Neutrophil (primary cell): ENCODE measurements around the gene FGF12.

Experiments
- H3K27ac ChIP-seq: fragments of 200-600 bp; sonication (generic); 2 replicates; pipeline ENCODE4 v1.5.1; 2016; ENCODE audit warnings: mild to moderate bottlenecking, moderate library complexity
- H3K27me3 ChIP-seq: fragments of 200-600 bp; sonication (generic); 2 replicates; pipeline ENCODE4 v1.6.0; 2016; ENCODE audit warnings: mild to moderate bottlenecking
- H3K36me3 ChIP-seq: fragments of 200-600 bp; sonication (generic); 2 replicates; pipeline ENCODE4 v1.5.1; 2017
- H3K4me1 ChIP-seq, 2 experiments: fragments of 200-600 bp in 1 of 2; sonication (generic) in 1 of 2; 1 replicate in 1 of 2; 2 replicates in 1 of 2; pipeline versions ENCODE4 v1.5.1 to v1.6.1; 2013 to 2016; ENCODE audit warnings: low read depth in 1 of 2, low read length in 1 of 2, mild to moderate bottlenecking in 1 of 2, moderate library complexity in 1 of 2; ENCODE audit not compliant: control insufficient read depth in 1 of 2, insufficient read depth in 1 of 2
- H3K4me3 ChIP-seq, 2 experiments: fragments of 200-600 bp in 1 of 2; sonication (generic) in 1 of 2; 1 replicate in 1 of 2; 2 replicates in 1 of 2; pipeline ENCODE4 v1.5.1; 2013 to 2016; ENCODE audit warnings: low read depth in 1 of 2, low read length in 1 of 2, mild to moderate bottlenecking in 1 of 2, moderate library complexity in 1 of 2
- H3K9me3 ChIP-seq: fragments of 200-600 bp; sonication (generic); 2 replicates; pipeline ENCODE4 v1.5.1; 2016
- TF ChIP-seq, protein P1 (sequence below): fragments of 200-600 bp; sonication (generic); IDR thresholded peaks from 2 replicates; pipeline ENCODE4 v1.5.1; 2016; ENCODE audit warnings: antibody characterized with exemption

FGF12 gene

DNA sequence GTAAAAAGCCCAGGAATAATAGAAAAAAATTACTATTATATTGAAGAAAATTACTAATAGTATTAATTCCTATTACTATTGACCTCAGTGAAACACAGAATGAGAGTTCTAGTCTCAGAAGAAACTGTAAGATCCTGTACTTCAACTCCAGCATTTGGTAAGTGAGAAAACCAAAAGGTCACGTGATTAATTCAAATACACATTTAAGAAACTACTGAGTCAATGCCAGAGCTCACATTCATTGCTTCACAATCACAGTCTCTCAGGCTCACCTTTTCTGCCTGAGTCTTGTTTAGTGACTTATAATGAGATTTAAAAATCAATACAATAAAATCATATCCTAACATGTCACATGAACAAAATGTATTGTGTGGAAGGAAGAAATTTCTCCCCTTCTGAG, 556.1 kb downstream of the FGF12 start:
- Histone ChIP-seq H3K36me3 (no peaks in the 10 kb centered on the region), H3K27ac (no peak overlapping the region), H3K4me1 (no peaks in the 10 kb centered on the region), H3K4me3 (no peak overlapping the region), H3K9me3 (no peaks in the 10 kb centered on the region), H3K27me3 (no peaks in the 10 kb centered on the region)
- TF ChIP-seq, protein P1, sequence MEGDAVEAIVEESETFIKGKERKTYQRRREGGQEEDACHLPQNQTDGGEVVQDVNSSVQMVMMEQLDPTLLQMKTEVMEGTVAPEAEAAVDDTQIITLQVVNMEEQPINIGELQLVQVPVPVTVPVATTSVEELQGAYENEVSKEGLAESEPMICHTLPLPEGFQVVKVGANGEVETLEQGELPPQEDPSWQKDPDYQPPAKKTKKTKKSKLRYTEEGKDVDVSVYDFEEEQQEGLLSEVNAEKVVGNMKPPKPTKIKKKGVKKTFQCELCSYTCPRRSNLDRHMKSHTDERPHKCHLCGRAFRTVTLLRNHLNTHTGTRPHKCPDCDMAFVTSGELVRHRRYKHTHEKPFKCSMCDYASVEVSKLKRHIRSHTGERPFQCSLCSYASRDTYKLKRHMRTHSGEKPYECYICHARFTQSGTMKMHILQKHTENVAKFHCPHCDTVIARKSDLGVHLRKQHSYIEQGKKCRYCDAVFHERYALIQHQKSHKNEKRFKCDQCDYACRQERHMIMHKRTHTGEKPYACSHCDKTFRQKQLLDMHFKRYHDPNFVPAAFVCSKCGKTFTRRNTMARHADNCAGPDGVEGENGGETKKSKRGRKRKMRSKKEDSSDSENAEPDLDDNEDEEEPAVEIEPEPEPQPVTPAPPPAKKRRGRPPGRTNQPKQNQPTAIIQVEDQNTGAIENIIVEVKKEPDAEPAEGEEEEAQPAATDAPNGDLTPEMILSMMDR, result no peak

DNA sequence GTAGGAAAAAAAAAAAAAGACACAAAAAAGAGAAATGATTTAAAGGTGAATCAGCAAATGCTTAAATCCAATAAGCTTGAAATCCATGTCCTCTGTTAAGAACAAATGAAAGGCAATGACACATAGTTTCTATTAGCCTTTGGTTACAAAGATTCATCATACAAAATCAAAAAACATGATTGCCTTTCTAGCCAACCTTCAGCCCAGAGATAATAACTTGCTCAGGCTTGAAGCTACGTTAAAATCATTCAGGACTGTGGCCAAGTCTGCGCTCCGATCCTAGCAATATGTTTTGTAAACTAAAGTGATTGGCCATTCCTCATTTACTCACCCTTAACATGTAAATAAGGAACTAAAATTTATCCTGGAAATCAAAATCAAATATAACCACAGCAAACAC, 556.7 kb downstream of the FGF12 start:
- Histone ChIP-seq H3K4me1 (no peaks in the 10 kb centered on the region), H3K4me3 (no peak overlapping the region), H3K9me3 (no peaks in the 10 kb centered on the region), H3K27me3 (no peaks in the 10 kb centered on the region), H3K27ac (no peak overlapping the region), H3K36me3 (no peaks in the 10 kb centered on the region)
- TF ChIP-seq, protein P1, result no peak

DNA sequence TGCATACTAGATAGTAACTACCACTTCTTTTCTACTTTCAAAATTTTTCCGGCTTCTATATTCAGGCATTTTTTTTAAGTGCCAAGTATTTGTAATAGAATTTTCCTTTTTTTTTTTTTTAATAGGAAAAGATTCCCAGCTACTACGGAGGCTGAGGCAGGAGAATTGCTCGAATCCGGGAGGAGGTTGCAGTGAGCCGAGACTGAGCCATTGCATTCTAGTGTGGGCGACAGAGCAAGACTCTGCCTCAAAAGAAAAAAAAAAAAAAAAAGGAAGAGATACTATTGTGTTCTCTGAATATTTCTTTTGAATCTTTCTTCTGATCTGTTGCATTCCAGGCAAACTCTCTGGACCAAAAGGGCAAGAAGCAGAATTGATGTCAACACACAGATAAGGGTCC, 557.3 kb downstream of the FGF12 start:
- TF ChIP-seq, protein P1, result no peak
- Histone ChIP-seq H3K27me3 (no peaks in the 10 kb centered on the region), H3K4me1 (no peaks in the 10 kb centered on the region), H3K4me3 (no peak overlapping the region), H3K9me3 (no peaks in the 10 kb centered on the region), H3K36me3 (no peaks in the 10 kb centered on the region), H3K27ac (no peak overlapping the region)

DNA sequence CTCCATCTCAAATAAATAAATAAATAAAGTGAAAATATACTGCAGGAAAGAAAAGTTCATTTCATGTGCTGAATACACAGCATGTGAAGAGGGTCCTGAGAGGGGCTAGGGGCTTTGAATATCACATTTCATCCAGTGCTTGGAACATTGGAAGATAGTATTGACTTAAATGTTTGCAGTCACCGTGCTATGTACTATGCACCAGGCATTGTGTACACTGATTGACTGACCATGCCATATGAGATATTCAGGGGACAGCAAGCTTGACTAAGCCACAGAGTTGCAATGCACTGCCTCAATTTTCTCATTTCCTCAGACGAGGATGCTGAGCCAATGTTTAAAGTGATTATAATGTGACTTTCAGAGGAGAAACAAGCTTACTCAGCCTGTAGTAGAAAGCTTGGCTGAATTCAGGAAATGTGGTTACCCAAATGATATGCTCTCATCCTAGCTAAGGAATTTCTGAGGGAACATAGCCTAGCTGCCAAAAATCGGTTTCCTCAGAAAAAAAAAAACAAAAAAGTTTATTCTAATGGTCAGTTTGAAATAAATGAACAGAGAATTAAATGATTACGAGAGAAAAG, 557.9 kb downstream of the FGF12 start:
- Histone ChIP-seq H3K36me3 (no peaks in the 10 kb centered on the region), H3K9me3 (no peaks in the 10 kb centered on the region), H3K27me3 (no peaks in the 10 kb centered on the region), H3K4me3 (no peak overlapping the region), H3K27ac (no peak overlapping the region), H3K4me1 (no peaks in the 10 kb centered on the region)
- TF ChIP-seq, protein P1, result no peak

DNA sequence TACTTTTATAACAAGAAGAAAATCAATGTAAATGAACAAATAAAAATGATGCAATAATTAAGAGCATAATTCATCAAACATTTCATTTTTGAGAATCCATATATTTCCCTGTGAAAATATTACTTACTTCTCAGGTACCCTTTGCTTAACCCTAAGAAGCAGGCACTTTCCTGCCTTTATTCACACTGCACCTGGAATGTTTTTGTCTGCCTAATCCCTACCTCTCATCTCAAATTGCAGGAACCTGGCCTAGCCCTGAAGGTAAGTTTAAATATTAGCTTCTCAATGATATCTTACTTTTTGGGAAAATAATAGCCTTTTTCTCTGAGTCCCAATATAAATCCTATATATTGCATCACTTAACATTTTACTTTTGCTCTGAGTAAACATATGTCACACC, 559.1 kb downstream of the FGF12 start:
- Histone ChIP-seq H3K9me3 (no peaks in the 10 kb centered on the region), H3K36me3 (no peaks in the 10 kb centered on the region), H3K4me1 (no peaks in the 10 kb centered on the region), H3K27ac (no peak overlapping the region), H3K27me3 (no peaks in the 10 kb centered on the region), H3K4me3 (no peak overlapping the region)
- TF ChIP-seq, protein P1, result no peak

DNA sequence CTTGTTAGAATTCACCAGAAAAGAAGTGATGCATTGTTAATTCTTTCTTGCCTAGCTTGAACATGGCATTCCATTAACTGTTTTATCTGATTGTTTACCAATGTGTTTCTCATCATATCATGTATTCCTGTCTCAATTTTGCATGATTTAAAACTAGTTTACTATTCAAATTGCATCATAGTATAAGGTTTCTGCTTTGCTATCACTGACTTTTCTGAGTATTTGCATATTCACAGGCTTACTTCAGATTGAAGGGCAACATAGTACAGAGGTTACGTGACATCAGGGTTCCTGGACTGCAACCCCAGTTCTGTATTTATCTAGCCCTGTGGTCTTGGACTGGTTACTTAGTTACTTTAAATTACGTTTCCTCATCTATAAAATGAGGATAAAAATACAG, 561.8 kb downstream of the FGF12 start:
- no peak overlapping the region for H3K27ac ChIP-seq
- no peaks in the 10 kb centered on the region for H3K36me3 ChIP-seq
- H3K4me1 ChIP-seq, result no peaks in the 10 kb centered on the region
- H3K4me3 ChIP-seq, result no peak overlapping the region
- H3K9me3 ChIP-seq, result no peaks in the 10 kb centered on the region
- no peaks in the 10 kb centered on the region for H3K27me3 ChIP-seq
- TF ChIP-seq, protein P1, result no peak
